Adrenal gland (tissue), 12 donors: ENCODE results near the gene MRAS. TPM values are rescaled to one million over a fixed set of nuclear protein-coding genes. Genes with fewer than 3 reads are reported as not detected.

Experiments
- DNase-seq, 7 donors: peaks; one replicate each; pipeline ENCODE4 v3.0.0-alpha.2; 2019 to 2020
- H3K27ac ChIP-seq, 5 donors: fragments of 200-600 bp; sonication (generic) in 4 of 5; 1 replicate in 3 of 5; 2 replicates in 2 of 5; pipeline versions ENCODE4 v1.5.1 to v1.8.0; 2016 to 2020; ENCODE audit warnings: mild to moderate bottlenecking in 1 of 5
- H3K27me3 ChIP-seq: fragments of 200-600 bp; 2 replicates; pipeline ENCODE4 v1.8.0; 2021
- H3K36me3 ChIP-seq, 2 donors: fragments of 200-600 bp; replicated peaks in 1 of 2; 1 replicate in 1 of 2; 2 replicates in 1 of 2; pipeline versions ENCODE4 v1.5.1 to v1.8.0; 2018 to 2022
- H3K4me1 ChIP-seq, 2 donors: fragments of 200-600 bp; replicated peaks in 1 of 2; 1 replicate in 1 of 2; 2 replicates in 1 of 2; pipeline versions ENCODE4 v1.5.1 to v1.8.0; 2018 to 2021
- H3K4me3 ChIP-seq, 4 donors: fragments of 200-600 bp; sonication (generic) in 3 of 4; one replicate each; pipeline ENCODE4 v1.5.1; 2016 to 2018
- H3K9me3 ChIP-seq, 3 donors: fragments of 200-600 bp; sonication (generic) in 1 of 3; replicated peaks in 1 of 3; 1 replicate in 2 of 3; 2 replicates in 1 of 3; pipeline versions ENCODE4 v1.5.1 to v1.8.0; 2016 to 2021
- POLR2A ChIP-seq, 2 donors: fragments of 450-650 bp; IDR thresholded peaks; one replicate each; pipeline ENCODE4 v1.6.1; 2017; ENCODE audit warnings: antibody characterized with exemption in 2 of 2, mild to moderate bottlenecking in 2 of 2, moderate library complexity in 1 of 2
- WGBS, 4 donors: extraction: QIAGEN DNeasy Blood & Tissue Kit in 2 of 4; methylation state at CpG; one replicate each; pipeline versions ENCODE4 v1.1.5 to v1.1.7; 2013 to 2017; 5-methylcytosine and 5-hydroxymethylcytosine counted together
- intact Hi-C, 2 donors: fragments of 100-400 bp; cut with DNase I; formaldehyde crosslinking; loops; one replicate each; pipeline versions ENCODE4 v1.14.1 to v1.15.0; 2022 to 2023
- polyA plus RNA-seq, 3 donors: library from polyadenylated mRNA; stranded (reverse); fragments of 200-250 nt in 2 of 3; fragments of 350-450 nt in 1 of 3; fragmentation: Illumina TruSeq in 1 of 3; extraction: RNeasy Lipid Tissue Mini Kit (QIAGEN cat#74804) in 1 of 3; gene quantifications; one replicate each; pipeline ENCODE4 v1.2.3, GENCODE V29; 2013 to 2014
- total RNA-seq, 9 donors: library from RNA; depleted of rRNA in 4 of 9; stranded (reverse); fragments of >200 nt in 4 of 9; fragments of 120-200 nt in 1 of 9; fragmentation: NEBNext Ultra II Directional in 1 of 9; extraction: Animal tissue kit (Norgen Biotek cat#: 25700) in 1 of 9; gene quantifications; one replicate each; pipeline versions ENCODE4 v1.1.0 to v1.2.4, GENCODE V29; 2013 to 2023
- TF ChIP-seq, protein P1 (sequence below), 6 experiments: fragments of 450-650 bp in 4 of 6; fragments of 200-600 bp in 2 of 6; sonication (generic) in 1 of 6; IDR thresholded peaks; 1 replicate in 5 of 6; 2 replicates in 1 of 6; pipeline versions ENCODE4 v1.5.1 to v1.8.0; 2016 to 2021; ENCODE audit warnings: antibody characterized with exemption in 6 of 6, mild to moderate bottlenecking in 2 of 6, moderate library complexity in 1 of 6
- donor health status: healthy with polysubstance abuse.
- donor health status: Bipolar disorder and iron deficiency.
- donor health status: DM: yes; HTN: yes; CAD: no.
- donor health status: DM: no; HTN: no; CAD: no.
- donor health status: DM: no; HTN: no; CAD: no.
- donor health status: DM: yes; HTN: yes; CAD: no.

Gene MRAS
- total and polyA plus RNA-seq, 12 donors: 47.9 to 337 (median 109) TPM

GRCh38 chr3:138377804-138378203 lies 29.4 kb downstream of the MRAS start:
- WGBS, 4 donors: 83 to 90% (median 87%) methylated on average over 5 of the region's 5 CpGs

GRCh38 chr3:138378331-138378730 lies 30.0 kb downstream of the MRAS start:
- DNase-seq: no peak
- 79 to 94% (median 92%) methylated on average over 5 of the region's 5 CpGs for WGBS, 4 donors
- intact Hi-C loops: no loop called here
- Histone ChIP-seq H3K27me3 (no peaks in the 10 kb centered on the region), H3K36me3 (no peaks in the 10 kb centered on the region), H3K4me1 (peaks cover 37 to 51% of the 10 kb centered on the region in 2 donors), H3K4me3 (no peak overlapping the region), H3K27ac (peak overlapping the region in 2 of 5 donors; percentile 30 to 39), H3K9me3 (no peaks in the 10 kb centered on the region)
- TF ChIP-seq, protein P1, sequence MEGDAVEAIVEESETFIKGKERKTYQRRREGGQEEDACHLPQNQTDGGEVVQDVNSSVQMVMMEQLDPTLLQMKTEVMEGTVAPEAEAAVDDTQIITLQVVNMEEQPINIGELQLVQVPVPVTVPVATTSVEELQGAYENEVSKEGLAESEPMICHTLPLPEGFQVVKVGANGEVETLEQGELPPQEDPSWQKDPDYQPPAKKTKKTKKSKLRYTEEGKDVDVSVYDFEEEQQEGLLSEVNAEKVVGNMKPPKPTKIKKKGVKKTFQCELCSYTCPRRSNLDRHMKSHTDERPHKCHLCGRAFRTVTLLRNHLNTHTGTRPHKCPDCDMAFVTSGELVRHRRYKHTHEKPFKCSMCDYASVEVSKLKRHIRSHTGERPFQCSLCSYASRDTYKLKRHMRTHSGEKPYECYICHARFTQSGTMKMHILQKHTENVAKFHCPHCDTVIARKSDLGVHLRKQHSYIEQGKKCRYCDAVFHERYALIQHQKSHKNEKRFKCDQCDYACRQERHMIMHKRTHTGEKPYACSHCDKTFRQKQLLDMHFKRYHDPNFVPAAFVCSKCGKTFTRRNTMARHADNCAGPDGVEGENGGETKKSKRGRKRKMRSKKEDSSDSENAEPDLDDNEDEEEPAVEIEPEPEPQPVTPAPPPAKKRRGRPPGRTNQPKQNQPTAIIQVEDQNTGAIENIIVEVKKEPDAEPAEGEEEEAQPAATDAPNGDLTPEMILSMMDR (IDR thresholded peaks at IDR 0.05): no peak
- no peak for TF ChIP-seq POLR2A (IDR thresholded peaks at IDR 0.05)

More at GRCh38 chr3:138377804-138378203, 29.4 kb downstream of the MRAS start:
- Histone ChIP-seq H3K9me3 (no peaks in the 10 kb centered on the region), H3K4me1 (peaks cover 32 to 46% of the 10 kb centered on the region in 2 donors), H3K4me3 (no peak overlapping the region), H3K27me3 (no peaks in the 10 kb centered on the region), H3K27ac (peak overlapping the region in 2 of 5 donors; percentile 30 to 39), H3K36me3 (no peaks in the 10 kb centered on the region)
- no peak for TF ChIP-seq POLR2A (IDR thresholded peaks at IDR 0.05)
- TF ChIP-seq, protein P1 (IDR thresholded peaks at IDR 0.05): no peak
- DNase-seq: no peak
- intact Hi-C loops: no loop called here

GRCh38 chr3:138378990-138379389 lies 30.6 kb downstream of the MRAS start:
- 80 to 100% (median 89%) methylated on average over 1 of the region's 1 CpG for WGBS, 4 donors
- DNase-seq: no peak
- Histone ChIP-seq H3K27me3 (no peaks in the 10 kb centered on the region), H3K27ac (no peak overlapping the region), H3K4me1 (peaks cover 37 to 53% of the 10 kb centered on the region in 2 donors), H3K9me3 (no peaks in the 10 kb centered on the region), H3K36me3 (no peaks in the 10 kb centered on the region), H3K4me3 (no peak overlapping the region)
- no peak for TF ChIP-seq POLR2A (IDR thresholded peaks at IDR 0.05)
- TF ChIP-seq, protein P1 (IDR thresholded peaks at IDR 0.05): no peak
- intact Hi-C loops: no loop called here

- Histone ChIP-seq H3K27me3 (no peaks in the 10 kb centered on the region), H3K27ac (peak overlapping the region; percentile 40 to 92 (median 80)), H3K9me3 (no peaks in the 10 kb centered on the region), H3K4me1 (peaks cover 29 to 35% of the 10 kb centered on the region in 2 donors), H3K4me3 (no peak overlapping the region), H3K36me3 (no peaks in the 10 kb centered on the region)
- TF ChIP-seq, protein P1 (IDR thresholded peaks at IDR 0.05): no peak
- TF ChIP-seq POLR2A (IDR thresholded peaks at IDR 0.05): no peak
- intact Hi-C loops: no loop called here
- peak in 5 of 7 donors; percentile 50 to 68 (median 65) for DNase-seq
- 56 to 74% (median 59%) methylated on average over 4 to 5 of the region's 5 CpGs for whole genome bisulfite sequencing, 4 donors
These were observed 33.1 kb downstream of the MRAS start for GRCh38 chr3:138381413-138381901.
